ENCODE data around the gene COL4A2. TPM values are rescaled to one million over a fixed set of nuclear protein-coding genes. Genes with fewer than 3 reads are reported as not detected.

The COL4A2 gene
- polyA plus RNA-seq, 1 donor (not counting 4 experiments of a cell fraction or from before 2014, with no cell fraction given) = 30.7 TPM

- dilution Hi-C loops (cut with MboI; ENCODE audit: extremely low pct_ligation_motif_present, low sequenced_read_pairs) = no loop called here
- peaks cover 52% of the 10 kb centered on the region for H3K79me2 ChIP-seq (ENCODE audit: control insufficient read depth, insufficient read depth, low read length)
- TF ChIP-seq EZH2 (IDR thresholded peaks at IDR 0.05; ENCODE audit: low read length) (no peak), CTCF (optimal IDR thresholded peaks at IDR 0.05 in 1 of 3, IDR thresholded peaks at IDR 0.05 in 1 of 3, conservative IDR thresholded peaks at IDR 0.05 in 1 of 3; ENCODE audit: extremely low read depth in 1 of 3, insufficient read depth in 2 of 3, low read length in 3 of 3) (no peak)
- no peak overlapping the region for H3K9ac ChIP-seq (ENCODE audit: control insufficient read depth, extremely low read depth, insufficient read depth, low read length)
- FAIRE-seq = no peak
- no peak overlapping the region for H3K4me2 ChIP-seq (ENCODE audit: control insufficient read depth, extremely low read depth, insufficient read depth, low read depth, low read length)
- H3K36me3 ChIP-seq (ENCODE audit: control insufficient read depth in 2 of 2, extremely low read depth in 1 of 2, insufficient read depth in 2 of 2, low read length in 2 of 2) = peaks cover 0 to 9% of the 10 kb centered on the region in 2 experiments
- no peaks in the 10 kb centered on the region for H4K20me1 ChIP-seq (ENCODE audit: control insufficient read depth, extremely low read depth, insufficient read depth, low read length)
- no peaks in the 10 kb centered on the region for H3K9me3 ChIP-seq (ENCODE audit: control insufficient read depth, low read depth, low read length)
- H3K27ac ChIP-seq (ENCODE audit: control insufficient read depth, insufficient read depth, low read length) = no peak overlapping the region
- no peak overlapping the region for H3K4me3 ChIP-seq (ENCODE audit: control insufficient read depth in 2 of 3, extremely low read depth in 1 of 3, insufficient read depth in 2 of 3, low read depth in 1 of 3, low read length in 3 of 3)
- no peak for DNase-seq (ENCODE audit: low read depth, low spot score)
- peaks cover 31% of the 10 kb centered on the region for H3K4me1 ChIP-seq (ENCODE audit: control insufficient read depth, extremely low read depth, insufficient read depth, low read length)
- H2AFZ ChIP-seq (ENCODE audit: control insufficient read depth, low read length) = no peak overlapping the region
- H3K9me1 ChIP-seq (ENCODE audit: control insufficient read depth, extremely low read depth, insufficient read depth, low read length) = peaks cover 4% of the 10 kb centered on the region
- no peaks in the 10 kb centered on the region for H3K27me3 ChIP-seq (ENCODE audit: control insufficient read depth, extremely low read depth, insufficient read depth, low read length)
Observed at GRCh38 chr13:110339975-110340550, 33.0 kb downstream of the COL4A2 start.

- H3K9ac ChIP-seq (ENCODE audit: control insufficient read depth, extremely low read depth, insufficient read depth, low read length) = no peak overlapping the region
- H3K27ac ChIP-seq (ENCODE audit: control insufficient read depth, insufficient read depth, low read length) = no peak overlapping the region
- no peak overlapping the region for H3K4me3 ChIP-seq (ENCODE audit: control insufficient read depth in 2 of 3, extremely low read depth in 1 of 3, insufficient read depth in 2 of 3, low read depth in 1 of 3, low read length in 3 of 3)
- H3K79me2 ChIP-seq (ENCODE audit: control insufficient read depth, insufficient read depth, low read length) = peaks cover 52% of the 10 kb centered on the region
- H4K20me1 ChIP-seq (ENCODE audit: control insufficient read depth, extremely low read depth, insufficient read depth, low read length) = no peaks in the 10 kb centered on the region
- H3K9me1 ChIP-seq (ENCODE audit: control insufficient read depth, extremely low read depth, insufficient read depth, low read length) = peaks cover 4% of the 10 kb centered on the region
- FAIRE-seq (no peak), DNase-seq (ENCODE audit: low read depth, low spot score) (no peak)
- H3K4me2 ChIP-seq (ENCODE audit: control insufficient read depth, extremely low read depth, insufficient read depth, low read depth, low read length) = no peak overlapping the region
- TF ChIP-seq CTCF (optimal IDR thresholded peaks at IDR 0.05 in 1 of 3, IDR thresholded peaks at IDR 0.05 in 1 of 3, conservative IDR thresholded peaks at IDR 0.05 in 1 of 3; ENCODE audit: extremely low read depth in 1 of 3, insufficient read depth in 2 of 3, low read length in 3 of 3) (no peak), EZH2 (IDR thresholded peaks at IDR 0.05; ENCODE audit: low read length) (no peak)
- peaks cover 0 to 11% of the 10 kb centered on the region in 2 experiments for H3K36me3 ChIP-seq (ENCODE audit: control insufficient read depth in 2 of 2, extremely low read depth in 1 of 2, insufficient read depth in 2 of 2, low read length in 2 of 2)
- no peaks in the 10 kb centered on the region for H3K27me3 ChIP-seq (ENCODE audit: control insufficient read depth, extremely low read depth, insufficient read depth, low read length)
- H3K4me1 ChIP-seq (ENCODE audit: control insufficient read depth, extremely low read depth, insufficient read depth, low read length) = peaks cover 35% of the 10 kb centered on the region
- dilution Hi-C loops (cut with MboI; ENCODE audit: extremely low pct_ligation_motif_present, low sequenced_read_pairs) = no loop called here
- H3K9me3 ChIP-seq (ENCODE audit: control insufficient read depth, low read depth, low read length) = no peaks in the 10 kb centered on the region
- no peak overlapping the region for H2AFZ ChIP-seq (ENCODE audit: control insufficient read depth, low read length)
Observed at GRCh38 chr13:110340812-110341444, 33.8 kb downstream of the COL4A2 start.

Data from keratinocyte (primary cell).